Activated CD4-positive, alpha-beta T cell treated with anti-CD3 and anti-CD28 coated beads for 24 hours (primary cell): ENCODE measurements around the gene SWI5.
A peak's percentile ranks its signal among the peaks of the same experiment; 100 is the strongest.
"Not testable (repeated sequence)": the region's sequence is repeated elsewhere in the genome, so short reads cannot be mapped to it uniquely, and the experiment has no call there.

Source experiments
- DNase-seq, 2 donors: peaks; one replicate each; pipeline ENCODE4 v3.0.0-alpha.2; 2020; ENCODE audit warnings: low read depth in 2 of 2

Gene SWI5

GRCh38 chr9:128276008-128276573 is at the start of gene SWI5:
Gene SWI5, plus strand, starts transcription at chr9:128276276.
- DNase-seq = peak; percentile 100

- no peak for DNase-seq
These were observed 49.7 kb upstream of the SWI5 start for GRCh38 chr9:128226412-128226801.

- not testable (repeated sequence) for DNase-seq
These were observed 45.2 kb upstream of the SWI5 start for GRCh38 chr9:128230897-128231296.

GRCh38 chr9:128231638-128232527 is 44.2 kb upstream of the SWI5 start:
- no peak for DNase-seq

GRCh38 chr9:128232528-128233428 is 43.3 kb upstream of the SWI5 start:
- no peak for DNase-seq

- DNase-seq = no peak
These were observed 42.2 kb upstream of the SWI5 start for GRCh38 chr9:128233817-128234406.

GRCh38 chr9:128242124-128242523 is 34.0 kb upstream of the SWI5 start:
- no peak for DNase-seq

- DNase-seq = no peak
These were observed 33.3 kb upstream of the SWI5 start for GRCh38 chr9:128242828-128243214.

- DNase-seq = no peak
These were observed 32.7 kb upstream of the SWI5 start for GRCh38 chr9:128243215-128244018.

GRCh38 chr9:128244091-128244836 is 31.8 kb upstream of the SWI5 start:
- DNase-seq = no peak

- no peak for DNase-seq
These were observed 31.2 kb upstream of the SWI5 start for GRCh38 chr9:128244837-128245231.

- no peak for DNase-seq
These were observed 30.5 kb upstream of the SWI5 start for GRCh38 chr9:128245421-128246151.

GRCh38 chr9:128246471-128246870 is 29.6 kb upstream of the SWI5 start:
- no peak for DNase-seq

- DNase-seq = no peak
These were observed 28.8 kb upstream of the SWI5 start for GRCh38 chr9:128247226-128247803.

GRCh38 chr9:128249558-128249907 is 26.5 kb upstream of the SWI5 start:
- no peak for DNase-seq

- DNase-seq = peak; percentile 98 to 100
These were observed 25.9 kb upstream of the SWI5 start for GRCh38 chr9:128249908-128250838.

- DNase-seq = no peak
These were observed 25.0 kb upstream of the SWI5 start for GRCh38 chr9:128250839-128251731.
